ENCODE results near the gene ZNFX1.
"Not testable (repeated sequence)": the region's sequence is repeated elsewhere in the genome, so short reads cannot be mapped to it uniquely, and the experiment has no call there.

The ZNFX1 gene

DNA sequence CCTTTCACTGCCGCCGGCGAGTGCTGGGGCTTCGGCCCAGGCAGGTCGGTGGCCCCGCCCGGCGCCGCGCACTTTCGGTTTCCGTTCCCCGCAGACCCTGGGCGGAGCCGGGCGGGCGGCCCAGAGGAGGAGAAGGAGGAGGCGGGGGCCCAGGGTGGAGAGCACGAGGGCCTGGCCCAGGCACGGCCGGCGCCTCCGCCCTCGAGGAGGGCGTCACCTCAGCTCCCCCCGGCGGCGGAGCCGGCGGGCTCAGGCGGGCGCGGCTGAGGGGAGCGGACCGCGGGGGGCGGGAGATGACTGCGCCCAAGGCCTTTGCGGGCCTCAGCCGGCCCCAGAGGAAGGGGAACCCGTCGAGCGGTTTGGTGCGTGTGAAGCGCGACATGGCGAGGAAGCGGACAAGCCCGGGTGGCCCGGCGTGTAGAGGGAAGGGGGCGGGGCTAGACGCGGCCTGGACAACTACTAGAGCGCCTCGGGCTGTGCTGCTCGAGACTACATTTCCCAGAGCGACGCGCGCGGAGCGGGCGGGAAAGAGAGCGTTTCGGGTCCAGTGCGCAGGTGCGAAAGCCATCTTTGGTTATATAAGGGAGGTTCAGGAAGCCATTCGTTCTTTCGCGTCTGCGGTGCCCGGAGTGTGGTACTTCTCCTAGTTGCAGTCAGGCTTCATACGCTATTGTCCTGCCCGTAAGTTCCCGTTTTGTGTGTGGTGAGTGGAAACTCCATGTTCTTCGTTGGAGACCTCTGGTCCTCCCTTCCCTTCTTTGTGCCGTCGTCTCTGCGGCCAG is at the start of gene ZNFX1:
TSS of gene ZNFX1 (minus strand) at position 22 of the 782 bp plus-strand sequence. CDS start 2,218 bp downstream, outside the sequence.
- DNase-seq: peak; percentile 98

DNA sequence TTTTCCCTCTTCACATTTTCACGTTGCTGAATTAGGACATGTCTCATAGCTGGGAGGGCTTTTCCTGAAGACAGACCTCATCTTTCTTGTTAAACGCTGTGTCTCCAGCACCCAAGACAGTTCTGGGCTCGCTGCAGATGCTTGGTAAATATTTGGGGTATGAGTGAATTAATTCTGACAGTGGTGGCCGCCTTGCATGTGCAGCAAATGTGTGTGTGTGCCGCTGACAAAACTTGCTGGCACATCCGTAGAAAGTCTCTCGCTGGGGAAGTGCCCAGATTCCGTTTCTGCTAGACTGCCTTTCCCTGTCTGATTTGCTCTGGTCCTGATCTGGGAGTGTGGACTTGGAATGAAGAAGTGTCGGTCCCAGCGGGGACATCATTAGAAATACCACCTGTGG is 48.2 kb upstream of the ZNFX1 start:
- DNase-seq: no peak

DNA sequence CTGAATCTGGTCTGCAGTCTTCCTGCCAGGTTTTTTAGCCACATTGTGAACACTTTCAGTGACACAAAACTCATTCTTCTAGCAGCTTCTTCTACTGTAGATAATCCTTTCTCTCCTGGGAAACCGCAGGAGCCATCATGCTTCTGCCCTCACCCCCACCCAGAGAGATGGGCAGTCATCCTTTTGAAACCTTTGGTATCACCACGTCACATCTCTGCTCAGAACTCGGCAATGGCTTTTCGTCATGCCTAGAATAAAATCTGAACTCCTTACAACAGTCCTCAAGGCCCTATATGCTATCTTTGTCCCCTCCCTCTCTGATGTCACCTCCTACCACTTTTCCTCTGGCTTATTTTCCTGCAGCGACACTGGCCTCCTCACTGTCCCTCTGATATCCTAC is 46.4 kb upstream of the ZNFX1 start:
- no peak for DNase-seq

DNA sequence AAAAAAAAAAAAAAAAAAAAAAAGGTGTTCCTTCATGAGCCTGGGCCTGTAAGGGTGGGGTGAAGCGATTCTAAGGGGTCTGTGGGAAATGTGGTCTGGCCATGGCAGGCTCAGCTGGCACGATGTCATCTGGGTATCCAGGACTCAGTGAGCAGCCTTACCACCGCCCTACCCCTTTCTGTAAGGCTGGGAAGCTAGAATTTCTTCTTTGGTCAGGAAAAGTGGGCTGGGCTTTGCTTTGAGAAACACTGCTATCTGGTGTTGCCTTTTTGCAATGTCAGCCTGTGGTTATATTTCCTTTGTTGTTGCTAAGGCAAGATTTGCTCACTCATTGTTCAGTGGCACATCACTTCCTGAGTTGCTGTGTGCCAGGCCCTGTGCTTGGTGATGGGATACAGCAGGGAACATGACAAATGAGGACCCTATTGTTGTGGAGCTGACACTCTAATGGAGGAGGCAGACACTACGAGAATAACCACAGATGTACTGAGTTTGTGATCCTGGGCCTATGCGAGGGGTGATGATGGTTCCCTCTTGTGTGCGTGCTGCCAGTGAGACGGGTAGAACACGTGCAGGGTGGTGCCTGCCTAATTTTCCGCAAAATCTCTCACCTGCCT is 45.9 kb upstream of the ZNFX1 start:
- peak; percentile 18 for DNase-seq

DNA sequence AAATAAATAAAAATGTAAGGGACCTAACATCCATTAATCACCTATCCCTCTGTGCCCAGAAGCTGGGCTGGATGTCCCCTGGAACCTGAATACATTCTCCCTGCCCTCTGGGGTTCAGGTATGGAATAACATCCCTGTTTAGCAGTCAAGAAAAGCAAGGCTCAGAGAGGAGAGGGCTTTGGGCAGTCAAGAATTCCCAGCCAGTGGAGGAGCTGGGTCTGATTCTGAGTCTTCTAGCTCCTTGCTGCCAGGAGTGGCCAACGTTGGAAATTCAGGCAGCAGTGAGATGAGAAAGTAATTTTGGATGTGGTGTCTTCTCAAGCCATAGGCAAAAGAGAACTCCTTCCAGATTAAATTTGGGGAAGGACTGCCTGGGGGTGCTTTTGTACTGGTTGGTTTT is 42.6 kb upstream of the ZNFX1 start:
- no peak for DNase-seq

DNA sequence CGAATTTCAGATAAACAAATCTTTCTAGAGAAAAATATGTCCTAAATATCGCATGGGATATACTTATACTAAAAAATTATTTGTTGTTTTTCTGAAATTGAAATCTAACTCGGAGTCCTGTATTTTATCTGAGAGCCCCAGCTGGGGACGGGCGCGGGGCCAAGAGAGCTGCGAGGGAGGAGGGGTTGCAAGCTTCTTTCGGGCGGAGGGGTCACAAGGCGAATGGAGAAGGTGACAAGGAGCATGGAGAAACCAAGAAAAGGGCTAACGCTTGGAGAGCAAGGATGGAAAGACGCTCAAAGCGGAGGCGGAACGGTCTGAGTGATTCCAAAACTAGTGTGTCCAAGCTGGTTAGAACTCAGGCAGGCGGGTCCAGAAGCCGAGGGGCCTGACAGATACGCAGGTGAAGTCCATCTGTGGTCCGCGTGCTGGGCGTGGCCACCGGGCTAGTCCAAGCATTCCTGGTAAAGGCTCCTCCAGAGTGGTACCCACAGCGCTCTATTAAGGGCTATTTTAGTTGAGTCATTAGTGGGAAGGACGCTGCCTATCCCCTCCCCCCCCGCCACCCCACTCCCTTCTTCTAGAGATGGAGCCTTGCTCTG is 41.5 kb upstream of the ZNFX1 start:
- DNase-seq: no peak

DNA sequence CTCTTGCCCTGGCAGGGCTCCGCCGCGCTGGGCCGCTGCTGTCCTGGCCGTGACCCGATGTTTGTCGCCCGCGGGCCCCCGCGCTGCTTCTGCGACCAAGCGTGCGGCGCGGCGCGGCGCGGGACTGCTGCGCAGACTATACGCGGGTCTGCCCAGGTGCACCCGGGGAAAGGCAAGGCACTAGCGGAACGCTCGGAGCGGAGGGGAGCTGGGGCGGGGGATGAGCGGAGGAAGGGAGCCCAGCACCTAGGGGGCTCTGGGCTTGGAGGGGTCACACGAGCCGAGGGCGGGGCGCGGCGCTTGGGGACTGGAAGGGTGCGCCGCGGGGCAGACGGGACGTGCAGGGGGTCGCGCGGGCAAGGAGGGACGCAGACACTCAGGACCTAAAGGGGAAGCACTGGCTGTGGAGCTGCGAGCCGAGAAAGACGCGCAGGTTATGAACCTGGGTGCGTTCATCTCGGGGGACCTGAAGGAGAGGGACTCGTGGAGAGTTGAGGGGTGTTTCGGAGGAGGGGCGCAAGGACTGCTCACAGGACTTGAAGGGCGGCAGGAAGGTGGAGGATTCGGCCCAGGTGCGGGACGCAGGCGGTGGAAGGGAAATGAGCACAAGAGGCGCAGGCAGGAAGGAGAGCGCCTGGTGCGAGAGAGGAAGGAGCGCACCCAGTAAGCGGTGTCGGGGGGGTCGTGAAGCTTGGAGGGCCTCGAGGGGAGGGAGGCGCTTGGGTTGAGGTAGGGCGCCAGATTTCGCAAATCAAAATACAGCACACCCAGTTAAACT is 40.8 kb upstream of the ZNFX1 start:
- peak; percentile 34 for DNase-seq

DNA sequence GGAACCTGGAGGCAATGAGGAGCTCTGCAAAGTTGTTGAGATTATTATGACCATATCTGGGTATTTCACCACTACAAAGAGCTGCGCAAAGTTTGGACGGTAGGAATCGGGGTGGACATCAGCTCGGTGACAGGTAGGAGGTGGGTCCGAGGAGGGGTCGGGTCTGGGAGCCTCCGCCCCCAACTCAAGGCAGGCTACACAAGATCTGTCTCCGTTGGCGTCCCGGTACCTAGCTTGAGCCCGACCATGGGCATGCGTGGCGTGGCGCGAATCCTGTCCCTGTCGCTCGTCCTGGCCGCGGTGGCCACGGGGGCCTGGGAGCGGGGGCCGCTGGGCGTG is 40.2 kb upstream of the ZNFX1 start:
- no peak for DNase-seq

DNA sequence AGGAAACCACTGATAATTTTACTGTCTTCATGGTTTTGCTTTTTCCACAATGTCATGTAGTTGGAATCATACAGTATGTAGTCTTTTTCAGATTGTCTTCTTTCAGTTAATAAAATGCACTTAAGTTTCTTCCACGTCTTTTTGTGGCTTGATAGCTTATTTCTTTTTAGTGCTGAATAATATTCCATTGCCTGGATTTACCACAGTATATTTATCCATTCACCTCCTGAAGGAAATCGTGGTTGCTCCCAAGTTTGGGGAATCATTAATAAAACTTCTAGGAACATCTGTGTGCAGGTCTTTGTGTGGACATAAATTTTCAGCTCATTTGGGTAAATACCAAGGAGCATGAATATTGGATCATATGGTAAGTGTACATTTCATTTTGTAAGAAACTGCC is 38.8 kb upstream of the ZNFX1 start:
- DNase-seq: no peak

DNA sequence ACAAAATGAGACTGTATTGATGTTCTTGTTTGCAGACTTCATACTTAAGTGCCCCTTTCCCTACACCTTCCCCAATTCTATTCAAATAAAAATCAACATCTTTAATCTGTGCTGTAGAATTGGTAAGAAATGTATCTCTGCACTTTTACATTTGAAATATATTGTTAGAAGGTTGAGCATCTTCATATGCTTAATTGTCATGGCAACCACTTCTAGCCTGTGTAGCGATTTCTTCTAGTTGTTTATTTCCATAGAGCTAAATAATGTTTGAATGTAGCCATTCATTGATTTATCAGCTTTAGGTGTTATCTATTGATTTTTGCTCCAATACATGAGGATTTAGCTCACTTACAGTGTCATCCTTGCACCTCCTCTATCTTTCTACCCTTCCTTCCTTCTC is 37.7 kb upstream of the ZNFX1 start:
- DNase-seq: no peak

DNA sequence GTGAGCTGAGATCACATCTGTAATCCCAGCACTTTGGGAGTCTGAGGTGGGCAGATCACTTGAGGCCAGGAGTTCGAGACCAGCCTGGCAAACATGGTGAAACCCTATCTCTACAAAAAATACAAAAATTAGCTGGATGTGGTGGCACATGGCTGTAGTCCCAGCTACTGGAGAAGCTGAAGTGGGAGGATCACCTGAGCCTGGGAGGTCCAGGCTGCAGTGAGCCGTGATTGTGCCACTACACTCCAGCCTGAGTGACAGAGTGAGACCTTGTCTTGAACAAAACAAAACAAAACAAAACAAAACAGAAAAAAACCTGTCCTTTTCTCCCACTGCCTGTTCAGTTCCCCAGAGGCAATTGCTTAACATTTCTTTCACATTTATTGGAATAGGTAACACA is 36.2 kb upstream of the ZNFX1 start:
- DNase-seq: not testable (repeated sequence)

DNA sequence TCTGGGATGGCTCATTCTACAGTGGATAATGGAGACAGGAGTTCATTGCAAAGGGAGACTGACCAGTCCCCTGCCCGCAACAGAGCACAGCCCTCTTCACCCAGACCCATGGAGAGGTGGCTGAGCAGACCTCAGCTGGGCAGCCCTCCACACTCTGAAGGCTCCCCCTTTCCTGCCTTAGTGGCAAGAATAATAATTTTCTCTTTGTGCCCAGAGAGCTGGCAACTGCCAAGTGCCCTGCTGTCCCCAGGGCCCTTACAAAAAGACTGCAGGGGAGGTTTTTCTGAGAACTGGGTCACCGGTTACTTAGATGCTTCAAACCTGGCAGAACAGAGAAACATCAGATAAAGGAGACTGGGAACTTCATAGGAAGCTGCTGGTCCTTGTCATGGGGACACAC is 35.4 kb upstream of the ZNFX1 start:
- no peak for DNase-seq

DNA sequence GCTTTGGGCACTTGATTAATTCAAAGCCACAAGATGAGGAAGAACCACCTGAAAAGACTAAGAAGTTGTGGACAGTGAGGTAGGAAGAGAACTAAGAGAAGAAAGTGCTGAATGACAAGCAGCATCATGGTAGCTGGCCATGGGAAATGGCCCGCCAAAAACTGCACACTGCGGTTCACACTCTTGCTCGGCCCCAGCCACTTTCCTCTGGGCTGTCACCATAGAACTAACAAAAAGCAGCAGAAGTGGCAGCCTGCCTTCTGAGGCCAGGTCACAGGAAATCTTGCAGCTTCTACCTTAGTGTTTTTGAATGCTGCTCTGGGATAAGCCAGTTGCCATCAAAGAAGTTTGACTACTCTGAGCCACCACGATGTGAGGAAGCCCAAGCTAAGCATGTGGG is 34.8 kb upstream of the ZNFX1 start:
- DNase-seq: no peak

DNA sequence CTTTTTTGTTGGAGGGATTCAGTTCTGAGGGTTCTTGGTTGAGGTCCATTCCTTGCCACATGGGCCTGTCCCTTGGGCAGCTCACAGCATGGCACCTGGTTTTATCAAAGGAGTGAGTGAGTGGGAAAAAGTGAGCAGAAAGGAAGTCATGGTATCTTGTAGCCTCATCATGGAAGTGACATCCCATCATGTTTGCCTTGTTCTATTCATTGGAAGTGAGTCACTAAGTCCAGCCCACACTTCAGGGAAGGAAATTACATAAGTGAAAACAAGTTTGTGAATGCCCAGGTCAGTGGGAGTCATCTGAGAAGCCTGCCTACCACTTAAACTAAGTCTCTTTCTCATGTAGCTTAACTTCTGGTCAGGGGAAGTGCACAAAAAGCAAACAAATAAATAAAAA is 32.8 kb upstream of the ZNFX1 start:
- DNase-seq: no peak

DNA sequence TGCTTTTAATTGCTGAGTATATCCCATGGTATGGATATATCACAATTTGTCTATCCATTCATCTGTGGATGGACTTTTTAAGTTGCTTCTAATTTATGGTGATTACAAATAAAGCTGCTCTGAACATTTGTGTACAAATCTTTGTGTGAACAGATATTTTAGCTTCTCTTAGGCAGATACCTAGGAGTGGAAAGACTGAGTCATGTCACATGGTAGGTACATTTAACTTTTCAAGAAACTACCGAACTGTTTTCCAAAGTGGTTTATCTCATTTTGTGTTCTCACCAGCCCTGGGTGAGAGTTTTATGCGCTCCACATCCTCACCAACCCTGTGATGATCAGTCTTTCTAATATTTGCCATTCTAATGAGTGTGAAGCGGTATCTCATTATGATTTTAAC is 31.0 kb upstream of the ZNFX1 start:
- DNase-seq: no peak

DNA sequence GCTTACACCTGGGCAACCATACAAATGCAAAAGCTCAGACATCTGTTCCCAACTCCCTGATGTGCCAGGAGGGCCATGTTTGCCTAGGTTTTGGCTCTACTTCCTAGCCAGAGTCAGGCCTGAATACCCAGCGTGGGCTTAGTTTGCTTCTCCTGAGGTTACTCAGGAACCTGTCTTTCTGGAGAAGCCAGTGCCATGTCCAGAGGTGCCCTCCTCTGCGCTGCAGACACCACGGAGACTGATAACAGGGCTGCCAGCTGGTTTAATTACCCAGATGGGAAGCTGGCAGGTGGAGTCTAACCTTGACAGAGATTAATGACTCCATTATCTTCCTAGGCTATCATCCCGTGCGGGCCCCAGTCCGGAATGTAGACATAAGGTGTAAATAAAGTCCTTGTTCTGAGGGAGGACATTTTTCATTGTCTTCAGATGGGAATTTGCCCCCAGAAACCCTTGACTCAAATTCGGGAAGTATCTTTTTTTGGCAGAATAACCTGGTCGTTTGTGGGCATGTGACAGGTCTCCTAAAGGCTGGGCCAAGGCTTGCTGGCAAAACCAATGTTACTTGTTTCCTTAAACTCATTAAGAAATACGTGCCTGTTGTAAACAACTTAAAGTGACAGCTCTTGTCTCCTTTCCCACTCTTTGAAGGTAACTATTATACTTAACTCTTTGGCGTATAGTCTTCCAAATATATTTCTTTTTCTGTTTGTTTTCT is 29.2 kb upstream of the ZNFX1 start:
- DNase-seq: no peak

DNA sequence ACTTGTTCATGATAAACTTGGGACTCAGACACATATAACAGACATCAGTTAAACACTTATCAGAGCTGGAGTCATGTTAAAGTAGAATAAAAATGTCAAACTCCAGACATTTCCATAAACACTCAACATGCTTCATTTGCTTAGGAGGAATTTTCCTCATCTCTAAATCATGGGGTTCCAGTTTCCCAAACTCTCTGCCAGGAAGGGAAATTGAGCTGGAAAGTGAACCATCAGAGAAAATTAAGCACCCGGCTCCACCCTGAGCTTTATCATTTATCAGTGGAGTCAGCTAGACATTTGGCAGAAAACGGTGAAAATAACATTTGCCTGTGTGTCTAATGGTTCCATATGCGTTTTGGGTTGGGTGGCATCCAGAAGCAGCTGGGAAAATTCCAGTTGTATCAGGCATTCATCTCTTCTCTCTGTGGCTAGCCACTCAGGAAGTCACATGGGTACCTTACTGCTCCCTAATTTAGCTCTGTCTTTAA is 25.3 kb upstream of the ZNFX1 start:
- no peak for DNase-seq

DNA sequence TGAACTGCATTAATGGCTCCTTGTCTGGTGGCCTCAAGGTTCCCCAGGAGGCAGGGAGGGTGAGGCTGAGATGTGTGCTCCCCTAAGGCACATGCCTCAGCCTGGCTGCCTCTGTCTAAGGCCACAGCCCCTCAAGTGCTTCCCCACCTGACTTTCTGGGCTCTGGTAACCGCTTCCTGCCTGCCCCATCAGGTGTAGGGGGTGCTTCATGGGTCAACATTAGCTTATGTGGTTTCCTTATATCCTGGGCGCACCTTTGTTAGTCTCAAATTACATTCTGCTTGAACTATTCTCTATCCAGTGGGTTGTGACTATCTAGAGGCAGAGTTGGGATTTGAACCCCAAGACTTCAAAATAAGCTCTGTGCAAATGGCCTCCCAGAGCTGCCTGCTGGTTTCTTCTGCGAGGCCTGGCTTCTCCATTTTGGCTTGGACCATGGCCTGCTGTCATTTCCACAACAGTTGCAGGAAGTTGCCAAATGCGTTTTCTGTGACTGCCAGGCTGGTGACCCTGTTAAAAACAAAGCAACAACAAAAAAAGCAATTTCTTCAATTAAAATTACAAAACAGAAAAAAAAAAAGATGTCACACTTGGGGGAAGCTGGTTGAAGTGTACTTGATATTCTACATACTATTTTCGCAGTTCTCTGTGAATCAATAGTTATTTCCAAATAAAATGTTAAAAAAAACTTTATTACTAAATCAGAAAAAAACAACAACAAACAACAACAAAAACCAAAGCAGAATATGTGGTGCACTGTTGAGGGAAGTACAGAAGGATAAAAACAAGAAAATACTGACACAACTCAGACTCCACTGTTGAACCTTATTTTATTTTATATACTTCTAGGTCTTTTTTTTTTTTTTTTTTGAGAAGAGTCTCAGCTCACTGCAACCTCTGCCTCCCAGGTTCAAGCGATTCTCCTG is 20.0 kb upstream of the ZNFX1 start:
- DNase-seq: peak; percentile 48

DNA sequence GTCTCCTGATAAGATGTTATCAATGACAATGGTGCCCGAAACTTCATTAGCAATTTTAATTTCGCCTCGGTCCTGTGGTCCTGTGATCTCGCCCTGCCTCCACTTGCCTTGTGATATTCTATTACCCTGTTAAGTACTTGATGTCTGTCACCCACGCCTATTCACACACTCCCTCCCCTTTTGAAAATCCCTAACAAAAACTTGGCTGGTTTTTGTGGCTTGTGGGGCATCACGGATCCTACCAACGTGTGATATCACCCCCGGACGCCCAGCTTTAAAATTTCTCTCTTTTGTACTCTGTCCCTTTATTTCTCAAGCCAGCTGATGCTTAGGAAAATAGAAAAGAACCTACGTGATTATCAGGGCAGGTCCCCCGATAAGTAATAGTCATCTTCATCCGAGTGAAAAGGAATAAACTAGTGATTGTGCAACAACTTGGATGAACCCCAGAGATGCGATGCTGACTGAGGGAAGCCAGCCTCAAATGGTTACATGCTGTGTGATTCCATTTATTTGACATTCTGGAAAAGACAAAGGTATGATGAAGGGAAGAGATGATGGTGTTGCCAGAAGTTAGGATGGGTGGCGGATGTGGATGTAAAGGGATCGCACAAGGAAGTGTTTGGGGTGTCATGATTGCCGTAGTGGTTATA is 16.3 kb upstream of the ZNFX1 start:
- not testable (repeated sequence) for DNase-seq

DNA sequence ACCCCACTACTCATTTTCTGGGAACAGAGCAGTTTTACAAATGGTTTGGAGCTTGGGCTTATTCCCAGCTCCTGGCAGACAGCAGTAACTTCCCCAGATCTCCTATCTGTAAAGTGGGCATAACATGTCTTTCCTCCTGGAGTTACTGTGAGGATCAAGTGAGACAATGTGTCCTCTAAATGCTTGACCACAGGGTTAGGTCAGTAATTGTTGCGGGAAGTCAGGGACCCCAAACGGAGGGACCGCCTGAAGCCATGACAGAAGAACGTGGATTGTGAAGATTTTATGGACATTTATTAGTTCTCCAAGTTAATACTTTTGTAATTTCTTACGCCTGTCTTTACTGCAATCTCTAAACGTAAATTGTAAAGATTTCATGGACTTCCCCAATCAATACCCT is 15.3 kb upstream of the ZNFX1 start:
- no peak for DNase-seq

DNA sequence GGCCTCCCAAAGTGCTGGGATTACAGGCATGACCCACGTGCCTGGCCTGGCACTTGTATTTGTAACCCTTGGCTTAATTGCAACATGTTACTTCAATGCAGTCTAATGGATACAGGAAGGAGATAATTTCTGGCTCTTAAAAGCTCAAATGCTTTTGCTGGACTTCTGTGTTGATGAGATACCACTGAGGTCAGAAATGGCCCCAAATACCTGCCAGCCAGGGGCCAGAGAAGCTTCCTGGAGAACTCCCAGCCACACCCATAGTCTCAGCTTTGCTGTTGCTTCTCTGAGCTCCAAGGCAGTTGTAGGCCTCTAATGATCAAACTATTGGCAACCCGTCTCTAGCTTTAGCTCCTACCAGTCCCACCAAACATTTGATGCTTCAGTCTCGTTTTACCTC is 14.2 kb upstream of the ZNFX1 start:
- no peak for DNase-seq

Measured in activated gamma-delta T cell treated with Interleukin-2 at 50 U/mL for 16 hours (primary cell).